HG02759 (cell line): Measurements from ENCODE around the gene IGSF6.
"Not testable (repeated sequence)": the region's sequence is repeated elsewhere in the genome, so short reads cannot be mapped to it uniquely, and the experiment has no call there.

Experiments used
- ATAC-seq: cut with Tn5 transposase; IDR thresholded peaks from one replicate; pipeline ENCODE4 v1.9.1; 2021; ENCODE audit warnings: mild to moderate bottlenecking, moderate library complexity; ENCODE audit not compliant: unreplicated experiment

IGSF6 gene, protein sequence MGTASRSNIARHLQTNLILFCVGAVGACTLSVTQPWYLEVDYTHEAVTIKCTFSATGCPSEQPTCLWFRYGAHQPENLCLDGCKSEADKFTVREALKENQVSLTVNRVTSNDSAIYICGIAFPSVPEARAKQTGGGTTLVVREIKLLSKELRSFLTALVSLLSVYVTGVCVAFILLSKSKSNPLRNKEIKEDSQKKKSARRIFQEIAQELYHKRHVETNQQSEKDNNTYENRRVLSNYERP

DNA sequence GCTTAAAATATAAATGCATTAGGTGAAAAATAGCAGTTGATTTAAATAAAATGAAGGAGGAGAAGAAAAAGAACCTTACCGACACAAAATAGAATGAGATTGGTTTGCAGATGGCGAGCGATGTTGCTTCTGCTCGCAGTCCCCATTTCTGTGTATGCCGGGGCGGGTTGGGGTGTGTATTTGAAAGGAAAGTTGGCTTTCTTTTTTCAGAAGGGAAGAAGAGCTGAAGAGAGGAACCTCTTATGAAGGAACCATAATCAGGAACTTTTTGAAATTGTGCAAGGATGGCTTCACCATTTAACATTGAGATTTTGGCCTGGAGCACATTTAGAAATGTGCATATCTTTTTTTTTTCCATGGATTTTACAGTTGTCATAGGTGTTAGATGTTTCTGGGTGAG is at the start of gene IGSF6:
IGSF6 (minus strand) TSS at position 156 of the 400 bp plus-strand sequence; CDS start at position 146, 10 bp downstream.
- no peak for ATAC-seq

DNA sequence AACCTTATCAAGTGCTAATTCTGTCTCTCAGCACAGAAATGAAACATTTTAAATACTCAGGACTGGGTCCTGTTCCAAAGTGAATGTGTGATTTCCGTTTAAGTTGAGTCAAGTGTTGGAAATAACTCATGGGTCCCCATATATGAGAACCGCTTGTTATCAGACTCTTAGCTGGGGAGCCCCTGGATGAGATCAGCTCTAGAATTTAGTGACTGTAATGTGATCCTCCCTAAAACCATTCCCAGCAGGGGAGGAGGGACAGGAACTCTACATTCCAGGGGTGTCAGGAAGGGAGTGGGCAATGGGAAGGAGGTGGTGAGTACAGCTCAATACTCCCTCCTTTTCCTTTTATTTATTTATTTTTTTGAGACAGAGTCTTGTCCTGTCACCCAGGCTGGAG is 48.9 kb upstream of the IGSF6 start:
- ATAC-seq, result no peak

DNA sequence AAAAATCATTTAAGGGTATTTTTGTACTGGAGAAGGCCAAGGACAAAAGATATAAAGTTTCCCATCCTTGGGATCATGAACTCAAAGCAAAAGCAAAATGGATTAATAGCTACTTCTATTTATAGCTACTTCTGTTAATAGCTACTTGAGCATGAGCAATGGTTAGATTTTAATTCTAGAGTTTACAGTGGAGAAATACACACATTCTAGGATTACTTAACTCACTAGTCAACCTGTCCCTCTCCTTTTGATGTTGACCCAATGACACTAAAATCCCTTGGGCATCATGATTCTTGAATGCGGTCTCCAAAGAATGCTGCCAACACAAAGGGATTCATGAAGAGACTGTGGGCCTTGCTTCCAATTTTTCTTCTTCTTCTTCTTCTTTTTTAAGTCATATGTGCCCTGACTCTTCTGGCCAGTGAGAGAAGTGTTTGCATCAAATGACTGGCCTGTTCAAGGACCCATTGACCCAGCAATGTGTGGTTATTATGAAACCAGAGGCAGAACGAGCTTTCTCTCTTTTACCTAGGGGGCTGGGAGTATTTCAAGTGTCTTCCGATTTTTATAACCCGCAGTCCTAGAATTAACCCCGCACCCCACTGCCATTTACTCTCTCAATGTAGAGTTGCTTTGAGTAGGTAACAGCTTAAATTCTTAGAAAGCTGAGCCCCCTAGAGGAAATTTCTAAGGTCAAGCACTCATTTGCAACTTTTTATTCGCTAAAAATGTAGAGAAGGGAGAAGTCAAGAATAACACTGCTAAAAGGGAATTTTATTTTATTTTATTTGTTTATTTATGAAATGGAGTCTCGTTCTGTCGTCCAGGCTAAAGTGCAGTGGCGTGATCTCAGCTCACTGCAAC is 46.0 kb upstream of the IGSF6 start:
- no peak for ATAC-seq

DNA sequence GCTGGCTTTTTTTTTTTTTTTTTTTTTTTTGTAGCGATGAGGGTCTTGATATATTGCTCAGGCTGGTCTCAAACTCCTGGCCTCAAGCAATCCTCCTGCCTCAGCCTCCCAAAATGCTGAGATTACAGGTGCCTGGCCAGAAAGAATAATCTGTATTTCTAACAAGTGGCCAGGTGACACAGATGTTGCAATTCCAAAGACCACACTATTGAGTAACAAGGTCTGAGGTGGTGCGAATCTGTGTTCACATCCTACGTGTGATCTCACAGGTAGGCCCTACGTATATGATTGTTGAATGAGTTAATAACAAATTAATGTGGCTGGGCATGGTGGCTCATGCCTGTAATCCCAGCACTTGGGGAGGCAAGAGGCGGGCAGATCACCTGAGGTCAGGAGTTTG is 44.6 kb upstream of the IGSF6 start:
- ATAC-seq, result no peak

DNA sequence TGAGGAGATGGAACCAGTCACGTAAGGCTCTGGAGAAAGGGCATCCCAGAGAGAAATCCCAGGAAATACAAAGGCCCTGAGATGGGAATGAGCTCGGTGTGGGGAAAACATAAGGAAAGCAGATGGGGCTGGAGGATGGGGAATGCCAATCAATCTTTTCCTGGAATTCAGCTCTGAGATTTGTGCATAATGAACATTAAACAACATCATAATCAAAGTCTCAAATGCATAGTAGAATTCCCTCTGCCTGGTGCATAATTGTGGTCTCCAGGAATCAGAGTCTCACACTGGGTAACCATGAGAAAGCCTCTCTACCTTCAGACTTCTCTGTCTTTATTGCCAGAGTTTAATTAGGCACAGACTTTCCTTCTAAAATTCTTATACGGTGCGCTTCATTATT is 42.2 kb upstream of the IGSF6 start:
- ATAC-seq, result no peak

DNA sequence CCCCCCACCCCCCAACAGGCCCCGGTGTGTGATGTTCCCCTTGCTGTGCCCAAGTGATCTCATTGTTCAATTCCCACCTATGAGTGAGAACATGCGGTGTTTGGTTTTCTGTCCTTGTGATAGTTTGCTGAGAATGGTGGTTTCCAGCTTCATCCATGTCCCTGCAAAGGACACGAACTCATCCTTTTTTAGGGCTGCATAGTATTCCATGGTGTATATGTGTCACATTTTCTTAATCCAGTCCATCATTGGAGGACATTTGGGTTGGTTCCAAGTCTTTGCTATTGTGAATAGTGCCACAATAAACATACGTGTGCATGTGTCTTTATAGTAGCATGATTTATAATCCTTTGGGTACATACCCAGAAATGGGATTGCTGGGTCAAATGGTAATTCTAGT is 38.6 kb upstream of the IGSF6 start:
- not testable (repeated sequence) for ATAC-seq

DNA sequence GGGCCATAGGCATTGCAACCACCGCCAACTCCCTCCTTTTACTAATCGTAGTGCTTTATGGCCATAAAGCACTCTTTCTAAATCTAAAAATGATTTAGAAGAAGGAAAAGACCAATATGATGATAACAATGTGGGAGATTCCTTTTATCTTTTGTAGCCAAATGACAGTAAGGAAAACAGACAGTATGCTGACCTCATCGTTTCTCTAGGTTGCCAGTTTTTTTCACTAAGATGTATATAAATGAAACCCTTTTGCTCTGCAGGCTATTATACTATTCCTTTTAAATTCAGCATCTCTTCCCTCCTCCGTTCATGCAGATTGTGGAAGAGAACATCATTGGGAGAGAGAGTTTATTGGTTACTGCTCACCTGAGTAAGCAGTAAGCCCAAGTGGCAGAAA is 36.7 kb upstream of the IGSF6 start:
- ATAC-seq, result no peak

DNA sequence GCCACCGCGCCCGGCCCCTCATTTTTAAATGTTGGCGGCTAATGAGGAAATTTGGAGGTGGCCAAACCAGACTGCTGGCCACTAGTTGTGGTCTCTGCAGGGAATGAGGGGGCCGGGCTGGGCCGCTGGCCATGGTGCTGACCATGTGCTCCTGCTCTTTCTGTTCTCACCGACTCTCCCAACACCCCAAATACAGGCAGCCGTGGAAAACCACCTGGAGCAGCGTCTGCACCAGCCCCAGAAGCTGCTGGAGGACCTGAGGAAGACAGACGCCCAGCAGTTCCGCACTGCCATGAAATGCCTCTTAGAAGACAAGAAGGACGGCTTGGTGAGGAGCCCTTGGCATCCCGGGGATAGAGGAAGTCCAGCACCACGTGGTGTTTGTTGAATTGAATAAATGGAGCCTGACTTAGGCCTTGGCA is 32.6 kb upstream of the IGSF6 start:
- ATAC-seq, result no peak

DNA sequence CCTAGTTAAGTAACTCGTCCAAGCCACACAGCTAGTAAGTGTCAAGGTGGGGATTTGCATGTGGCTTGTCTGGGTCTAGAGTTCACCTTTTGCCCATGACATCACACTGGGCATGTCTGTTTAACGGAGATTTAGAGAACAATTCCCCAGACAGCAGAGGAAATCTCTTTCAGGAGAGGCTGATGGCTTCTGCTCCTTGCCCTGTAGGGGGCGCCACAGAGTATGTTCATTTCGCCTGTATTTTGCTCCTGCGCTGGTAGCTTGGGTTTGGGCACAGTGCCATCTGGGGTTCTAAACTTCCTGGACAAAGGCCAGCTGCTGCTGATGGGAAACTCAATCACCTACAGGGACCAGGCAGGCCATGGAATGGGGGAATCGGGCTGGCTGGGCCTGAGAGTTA is 31.8 kb upstream of the IGSF6 start:
- ATAC-seq, result no peak

DNA sequence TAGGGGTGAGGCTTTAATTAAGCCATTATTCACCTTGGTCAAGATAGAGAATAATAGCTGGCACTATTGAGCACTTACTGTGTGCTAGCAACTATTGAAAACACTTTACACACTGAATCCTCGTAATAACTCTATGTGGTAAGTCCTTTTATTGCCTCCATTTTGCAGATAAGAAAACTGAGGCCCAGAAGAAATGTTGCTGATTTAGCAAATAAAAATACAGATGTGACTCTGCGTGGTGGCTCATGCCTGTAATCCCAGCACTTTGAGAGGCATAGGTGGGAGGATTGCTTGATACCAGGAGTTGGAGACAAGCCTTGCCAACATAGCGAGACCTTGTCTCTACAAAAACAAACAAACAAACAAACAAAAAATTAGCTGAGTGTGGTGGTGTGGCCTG is 30.8 kb upstream of the IGSF6 start:
- ATAC-seq, result no peak

DNA sequence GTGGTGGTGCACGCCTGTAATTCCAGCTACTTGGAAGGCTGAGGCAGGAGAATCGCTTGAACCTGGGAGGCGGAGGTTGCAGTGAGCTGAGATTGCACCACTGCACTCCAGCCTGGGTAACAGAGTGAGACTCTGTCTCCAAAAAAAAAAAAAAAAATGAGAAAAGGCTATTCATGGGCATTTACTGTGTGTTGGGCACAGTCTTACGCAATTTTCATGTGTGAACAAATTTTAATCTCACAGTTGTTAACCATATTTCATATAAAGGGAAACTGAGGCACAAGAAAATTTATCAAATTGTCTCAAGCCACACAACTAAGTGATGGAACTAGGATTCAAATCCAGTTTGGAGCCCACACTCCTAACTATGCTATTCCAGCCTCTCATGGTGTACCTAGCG is 28.3 kb upstream of the IGSF6 start:
- not testable (repeated sequence) for ATAC-seq

DNA sequence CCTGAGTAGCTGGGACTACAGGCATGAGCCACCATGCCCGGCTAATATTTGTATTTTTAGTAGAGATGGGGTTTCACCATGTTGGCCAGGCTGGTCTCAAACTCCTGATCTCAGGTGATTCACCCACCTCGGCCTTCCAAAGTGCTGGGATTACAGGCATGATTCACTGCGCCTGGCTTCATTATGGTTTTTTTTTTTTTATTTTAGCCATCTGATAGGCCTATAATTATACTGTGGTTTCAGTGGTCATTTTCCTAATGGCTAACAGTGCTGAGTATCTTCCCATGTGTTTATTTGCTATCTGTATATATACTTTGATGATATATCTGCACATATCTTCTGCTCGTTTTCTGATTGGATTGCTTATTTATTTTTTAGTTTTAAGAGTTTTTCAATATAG is 22.0 kb upstream of the IGSF6 start:
- ATAC-seq, result not testable (repeated sequence)

DNA sequence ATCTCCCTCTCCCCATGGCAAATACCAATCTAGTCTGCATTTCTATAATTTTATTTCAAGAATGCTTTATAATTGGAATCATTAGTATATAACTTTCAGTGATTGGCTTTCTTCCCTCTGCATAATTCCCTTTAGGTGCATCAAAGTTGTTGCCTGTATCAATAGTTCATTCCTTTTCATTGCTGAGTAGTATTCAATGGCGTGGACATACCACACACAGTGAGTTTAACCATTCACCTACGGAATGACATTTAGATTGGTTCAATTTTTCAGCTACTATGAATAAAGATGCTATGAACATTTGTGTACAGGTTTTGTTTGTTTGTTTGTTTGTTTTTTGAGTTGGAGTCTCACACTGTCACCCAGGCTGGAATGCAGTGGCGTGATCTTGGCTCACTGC is 21.1 kb upstream of the IGSF6 start:
- ATAC-seq, result no peak

DNA sequence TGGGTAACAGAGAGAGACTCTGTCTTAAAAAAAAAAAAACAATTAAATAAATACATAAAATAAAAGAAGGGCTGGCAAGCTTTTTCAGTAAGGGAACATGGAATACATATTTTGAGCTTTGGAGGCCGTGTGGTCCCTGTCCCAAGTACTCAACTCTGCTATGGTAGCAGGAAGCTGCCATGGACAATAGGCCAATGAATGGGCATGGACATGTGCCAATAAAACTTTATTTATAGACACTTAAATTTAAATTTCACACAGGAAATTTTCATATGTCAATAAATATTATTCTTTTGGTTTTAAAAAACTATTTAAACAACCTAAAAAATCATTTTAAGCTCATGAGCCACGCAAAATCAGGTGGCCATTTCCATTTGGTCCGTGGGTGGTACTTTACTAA is 15.2 kb upstream of the IGSF6 start:
- ATAC-seq, result no peak

DNA sequence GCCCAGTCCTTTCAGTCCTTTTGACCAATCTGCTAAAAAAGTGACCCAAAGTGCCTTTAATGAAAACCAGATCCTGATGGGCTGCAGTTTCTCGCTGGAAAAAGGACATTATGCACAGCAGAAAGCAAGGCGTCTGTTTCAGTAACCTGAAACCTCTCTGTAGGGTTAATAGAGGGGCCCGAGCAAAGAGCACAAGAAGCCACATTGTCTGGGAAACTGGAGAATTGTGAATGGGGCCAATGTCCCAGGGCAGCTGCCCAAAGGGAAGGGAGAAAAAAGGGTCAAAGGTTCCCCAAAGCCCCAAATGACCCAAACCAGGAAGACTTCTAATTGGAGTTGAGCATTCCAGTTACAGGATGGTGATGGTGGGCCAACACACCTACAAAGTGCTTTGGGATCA is 14.4 kb upstream of the IGSF6 start:
- ATAC-seq, result no peak

DNA sequence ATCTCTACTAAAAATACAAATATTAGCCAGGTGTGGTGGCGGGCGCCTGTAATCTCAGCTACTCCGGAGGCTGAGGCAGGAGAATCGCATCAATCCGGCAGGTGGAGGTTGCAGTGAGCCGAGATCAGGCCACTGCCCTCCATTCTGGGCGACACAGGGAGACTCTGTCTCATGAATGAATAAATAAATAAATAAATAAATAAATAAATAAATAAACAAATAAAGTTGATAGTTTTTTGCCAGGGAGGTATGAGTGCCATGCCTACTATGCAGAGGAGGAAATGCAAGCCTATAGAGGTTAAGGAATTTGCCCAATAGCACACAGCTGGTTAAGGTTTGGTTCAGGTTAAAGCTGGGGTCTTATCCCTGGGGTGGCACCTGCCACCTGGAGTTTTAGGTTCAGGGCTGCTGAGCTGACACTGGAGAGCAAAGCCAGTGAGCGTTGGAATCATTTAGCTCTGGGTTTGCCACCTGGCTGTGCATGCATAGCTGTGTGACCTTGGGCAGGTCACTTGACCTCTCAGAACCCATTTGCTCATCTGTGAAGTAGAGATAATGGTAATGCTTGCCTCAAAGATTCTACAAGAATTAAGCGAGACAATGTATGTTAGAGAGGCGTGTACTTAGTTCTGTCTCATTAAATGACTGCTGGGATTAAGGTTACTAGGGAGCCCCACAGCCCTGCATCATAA is 12.5 kb upstream of the IGSF6 start:
- ATAC-seq, result no peak

DNA sequence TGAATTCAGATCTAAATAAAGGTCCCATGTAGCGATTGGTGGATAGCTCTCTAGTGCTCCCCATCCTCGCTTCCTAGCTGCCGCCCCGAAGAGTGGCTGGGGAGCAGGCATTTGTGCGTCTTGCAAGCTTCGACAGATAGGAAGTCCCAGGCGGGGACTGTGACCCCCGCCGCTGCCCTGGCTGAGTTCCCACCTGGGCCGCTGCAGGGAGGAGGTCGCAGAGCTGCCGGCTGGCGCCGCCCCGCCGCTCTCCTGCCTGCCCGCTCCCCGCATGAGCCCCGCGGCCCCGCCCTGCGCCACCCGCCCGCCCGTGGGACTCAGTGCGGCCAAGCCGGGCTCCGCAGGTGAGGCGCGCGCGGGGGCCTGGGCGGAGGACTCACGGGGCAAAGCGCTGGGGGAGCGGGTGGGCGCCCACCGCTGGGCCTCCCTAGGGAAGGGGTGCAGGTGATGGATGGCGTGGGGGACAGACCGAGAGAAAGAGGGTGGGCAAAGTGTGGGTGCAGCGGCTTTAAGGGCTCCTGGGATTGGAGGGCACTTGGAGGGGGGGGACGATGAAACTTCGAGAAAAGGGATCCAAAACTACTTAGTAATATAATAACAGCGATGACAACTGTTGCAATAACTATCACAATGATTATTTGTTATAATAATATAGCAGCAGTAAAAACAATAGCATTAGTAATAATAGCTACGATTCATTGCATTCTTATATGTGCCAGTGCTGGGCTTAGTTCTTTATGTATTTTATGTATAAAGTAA is 11.7 kb upstream of the IGSF6 start, which contains the start of gene OTOA:
OTOA (plus strand) TSS at position 80 of the 759 bp plus-strand sequence. CDS start 14,547 bp downstream, outside the sequence.
- no peak for ATAC-seq

DNA sequence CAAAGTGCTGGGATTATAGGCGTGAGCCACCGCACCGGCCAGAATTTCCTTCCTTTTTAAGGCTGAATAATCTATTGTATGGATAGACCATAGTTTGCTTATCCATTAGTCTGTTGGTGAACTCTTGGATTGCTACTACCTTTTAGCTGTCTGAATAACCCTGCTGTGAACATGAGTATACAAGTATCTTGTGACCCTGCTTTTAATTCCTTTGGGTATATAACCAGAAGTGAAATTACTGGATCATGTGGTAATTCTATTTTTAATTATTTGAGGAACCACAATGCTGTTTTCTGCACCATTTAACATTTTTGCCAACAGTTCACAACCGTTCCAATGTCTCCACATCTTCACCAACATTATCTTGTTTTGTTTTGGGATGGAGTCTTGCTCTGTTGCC is 6.7 kb upstream of the IGSF6 start:
- no peak for ATAC-seq

DNA sequence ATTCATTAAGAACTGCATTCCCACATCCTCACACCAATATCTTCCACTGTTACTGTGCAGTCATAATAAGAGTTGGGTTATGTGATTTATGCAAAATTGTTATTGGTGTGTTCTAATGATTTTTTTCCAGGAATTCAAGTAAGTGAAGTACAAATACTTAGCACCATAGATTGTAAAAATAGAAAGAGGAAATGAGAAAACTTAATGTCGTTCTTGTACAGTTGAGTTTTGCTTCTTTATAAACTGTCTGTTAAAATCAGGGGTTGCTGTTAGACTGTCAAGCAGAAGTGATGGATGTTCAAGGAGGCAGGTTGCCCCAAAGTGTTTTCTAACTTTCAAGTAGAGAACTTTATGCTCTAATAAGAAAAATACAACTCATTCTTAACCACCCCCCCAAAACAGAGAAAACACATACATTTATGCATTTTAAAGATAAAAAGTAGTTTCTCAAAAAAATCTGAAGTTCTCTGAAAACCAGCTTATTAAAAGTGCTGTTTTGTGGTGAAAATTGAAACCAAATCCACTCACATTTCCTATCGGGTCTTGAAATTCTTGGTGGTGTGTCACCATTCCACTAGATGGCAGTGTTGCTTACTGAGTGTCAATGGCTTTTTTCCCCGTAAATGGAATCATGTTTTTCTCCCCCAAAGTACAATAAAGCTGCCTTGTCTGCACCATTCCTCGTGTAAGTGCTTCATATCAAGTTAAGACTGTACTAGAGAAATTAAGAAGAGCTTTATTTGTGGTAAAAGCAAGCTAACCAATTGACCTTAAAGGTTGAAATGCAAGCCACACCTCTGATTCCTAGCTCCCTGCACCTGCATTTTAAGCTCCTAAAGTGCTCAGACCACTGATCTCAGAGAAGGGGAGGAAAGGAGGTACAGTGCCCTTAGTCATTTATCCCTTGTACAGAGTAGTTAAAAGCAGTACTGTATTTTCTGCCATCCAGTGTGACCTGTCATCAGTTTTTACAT is 4.7 kb upstream of the IGSF6 start:
- no peak for ATAC-seq

DNA sequence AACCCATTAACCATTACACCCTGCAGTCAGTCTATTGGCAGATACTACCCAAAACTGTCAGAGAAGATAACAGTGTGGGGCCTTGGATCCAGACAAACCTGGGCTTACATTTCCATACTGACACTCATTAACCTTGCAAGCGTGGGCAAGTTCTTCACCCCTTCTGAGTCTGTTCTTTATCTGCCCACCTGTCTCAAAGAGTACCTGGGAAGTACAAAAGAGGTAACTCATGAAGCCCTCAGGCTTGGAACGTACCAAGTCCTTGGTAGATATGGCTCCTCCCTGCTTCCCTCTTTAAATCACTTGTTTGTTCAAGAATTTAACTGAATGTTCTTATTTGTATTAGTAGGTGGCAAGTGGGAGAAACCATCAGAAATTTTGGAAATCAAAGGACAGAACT is 2.5 kb upstream of the IGSF6 start:
- ATAC-seq, result no peak
